Measurements from ENCODE around the gene EXT2.

DNA sequence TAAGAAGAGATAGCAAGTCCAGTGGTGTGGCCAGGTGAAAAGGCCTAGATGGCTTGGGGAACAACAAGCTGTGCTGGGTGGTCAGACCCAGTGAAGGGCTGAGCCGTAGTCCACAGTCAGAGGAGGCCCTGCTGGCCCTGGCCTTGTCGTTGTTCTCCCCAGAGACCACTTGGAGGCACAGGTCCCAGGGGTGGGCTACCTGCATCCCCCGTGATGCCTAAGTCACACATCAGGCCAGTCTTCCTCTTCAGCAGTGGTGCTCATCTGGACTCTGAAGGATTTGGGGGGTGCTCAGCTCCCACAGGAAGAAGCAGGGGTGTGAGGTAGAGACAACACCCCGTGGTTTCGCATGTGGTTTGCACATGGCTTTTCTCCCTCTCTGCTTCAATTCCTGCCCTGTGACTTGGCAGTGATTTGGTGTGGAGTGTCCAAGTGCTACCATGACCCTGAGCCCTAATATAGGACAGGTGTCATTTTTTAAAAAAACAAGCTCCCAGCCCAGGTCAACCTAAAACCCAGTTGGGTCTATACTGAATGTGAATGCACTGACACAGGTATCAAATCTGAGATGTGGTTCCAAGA, 163.5 kb downstream of the EXT2 start:
- TF ChIP-seq POLR2AphosphoS5 (IDR thresholded peaks at IDR 0.05; ENCODE audit: low read depth, low read length) (no peak), SIN3A (IDR thresholded peaks at IDR 0.05; ENCODE audit: borderline replicate concordance, insufficient read depth, low read length) (no peak), TAF1 (IDR thresholded peaks at IDR 0.05; ENCODE audit: borderline replicate concordance, insufficient read depth, low read length) (no peak), FOXP2 (optimal IDR thresholded peaks at IDR 0.05; ENCODE audit: borderline replicate concordance, extremely low read depth, extremely low read length, insufficient read depth) (no peak)
- TF ChIP-seq, protein P1, sequence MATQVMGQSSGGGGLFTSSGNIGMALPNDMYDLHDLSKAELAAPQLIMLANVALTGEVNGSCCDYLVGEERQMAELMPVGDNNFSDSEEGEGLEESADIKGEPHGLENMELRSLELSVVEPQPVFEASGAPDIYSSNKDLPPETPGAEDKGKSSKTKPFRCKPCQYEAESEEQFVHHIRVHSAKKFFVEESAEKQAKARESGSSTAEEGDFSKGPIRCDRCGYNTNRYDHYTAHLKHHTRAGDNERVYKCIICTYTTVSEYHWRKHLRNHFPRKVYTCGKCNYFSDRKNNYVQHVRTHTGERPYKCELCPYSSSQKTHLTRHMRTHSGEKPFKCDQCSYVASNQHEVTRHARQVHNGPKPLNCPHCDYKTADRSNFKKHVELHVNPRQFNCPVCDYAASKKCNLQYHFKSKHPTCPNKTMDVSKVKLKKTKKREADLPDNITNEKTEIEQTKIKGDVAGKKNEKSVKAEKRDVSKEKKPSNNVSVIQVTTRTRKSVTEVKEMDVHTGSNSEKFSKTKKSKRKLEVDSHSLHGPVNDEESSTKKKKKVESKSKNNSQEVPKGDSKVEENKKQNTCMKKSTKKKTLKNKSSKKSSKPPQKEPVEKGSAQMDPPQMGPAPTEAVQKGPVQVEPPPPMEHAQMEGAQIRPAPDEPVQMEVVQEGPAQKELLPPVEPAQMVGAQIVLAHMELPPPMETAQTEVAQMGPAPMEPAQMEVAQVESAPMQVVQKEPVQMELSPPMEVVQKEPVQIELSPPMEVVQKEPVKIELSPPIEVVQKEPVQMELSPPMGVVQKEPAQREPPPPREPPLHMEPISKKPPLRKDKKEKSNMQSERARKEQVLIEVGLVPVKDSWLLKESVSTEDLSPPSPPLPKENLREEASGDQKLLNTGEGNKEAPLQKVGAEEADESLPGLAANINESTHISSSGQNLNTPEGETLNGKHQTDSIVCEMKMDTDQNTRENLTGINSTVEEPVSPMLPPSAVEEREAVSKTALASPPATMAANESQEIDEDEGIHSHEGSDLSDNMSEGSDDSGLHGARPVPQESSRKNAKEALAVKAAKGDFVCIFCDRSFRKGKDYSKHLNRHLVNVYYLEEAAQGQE (IDR thresholded peaks at IDR 0.05; ENCODE audit: insufficient read depth in 1 of 2, low read depth in 2 of 2, low read length in 2 of 2) = no peak
